NCI-H1048 (cell line): Measurements from ENCODE around the gene TKTL2.

Experiments used
- DNase-seq: peaks from one replicate; lab custom pipeline; 2025; lab: John Stamatoyannopoulos, UW

TKTL2 gene, protein sequence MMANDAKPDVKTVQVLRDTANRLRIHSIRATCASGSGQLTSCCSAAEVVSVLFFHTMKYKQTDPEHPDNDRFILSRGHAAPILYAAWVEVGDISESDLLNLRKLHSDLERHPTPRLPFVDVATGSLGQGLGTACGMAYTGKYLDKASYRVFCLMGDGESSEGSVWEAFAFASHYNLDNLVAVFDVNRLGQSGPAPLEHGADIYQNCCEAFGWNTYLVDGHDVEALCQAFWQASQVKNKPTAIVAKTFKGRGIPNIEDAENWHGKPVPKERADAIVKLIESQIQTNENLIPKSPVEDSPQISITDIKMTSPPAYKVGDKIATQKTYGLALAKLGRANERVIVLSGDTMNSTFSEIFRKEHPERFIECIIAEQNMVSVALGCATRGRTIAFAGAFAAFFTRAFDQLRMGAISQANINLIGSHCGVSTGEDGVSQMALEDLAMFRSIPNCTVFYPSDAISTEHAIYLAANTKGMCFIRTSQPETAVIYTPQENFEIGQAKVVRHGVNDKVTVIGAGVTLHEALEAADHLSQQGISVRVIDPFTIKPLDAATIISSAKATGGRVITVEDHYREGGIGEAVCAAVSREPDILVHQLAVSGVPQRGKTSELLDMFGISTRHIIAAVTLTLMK

DNA sequence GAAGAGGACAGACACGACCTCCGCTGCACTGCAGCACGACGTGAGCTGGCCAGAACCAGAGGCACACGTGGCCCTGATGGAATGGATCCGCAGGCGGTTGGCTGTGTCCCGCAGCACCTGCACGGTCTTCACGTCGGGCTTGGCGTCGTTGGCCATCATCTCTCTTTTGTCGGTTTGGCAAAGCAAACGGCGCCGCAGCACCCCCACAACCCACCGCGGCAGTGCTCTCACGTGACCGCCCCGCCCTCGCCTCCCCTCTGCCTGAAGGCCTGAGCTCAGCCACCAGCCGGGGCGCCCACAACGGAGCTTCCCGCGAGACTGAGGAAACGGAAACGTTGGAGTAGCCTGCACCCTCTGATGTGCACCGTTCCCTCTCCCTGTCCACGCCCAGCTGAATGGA, at the start of gene TKTL2:
Gene TKTL2 (minus strand): TSS at position 179 of the 400 bp plus-strand sequence. CDS start 20 bp downstream, at position 159.
- DNase-seq, result no peak

DNA sequence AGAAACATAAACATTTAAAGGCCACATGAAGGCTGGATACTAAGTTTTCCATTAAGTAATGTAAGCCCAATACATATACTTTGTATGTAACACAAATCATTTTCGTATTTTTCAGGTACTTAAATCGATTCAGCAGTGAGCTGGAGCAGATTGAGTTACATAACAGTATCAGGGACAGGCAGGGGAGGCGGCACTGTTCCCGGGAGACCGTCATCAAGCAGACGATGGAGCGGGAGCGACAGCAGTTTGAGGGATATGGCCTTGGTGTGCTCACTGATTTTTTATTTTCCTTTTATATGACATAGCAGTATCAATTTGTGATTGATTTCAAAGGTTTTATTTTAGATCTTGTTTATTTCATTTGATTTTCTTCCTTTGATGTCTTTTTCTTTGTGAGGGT, 41.6 kb upstream of the TKTL2 start:
- no peak for DNase-seq

DNA sequence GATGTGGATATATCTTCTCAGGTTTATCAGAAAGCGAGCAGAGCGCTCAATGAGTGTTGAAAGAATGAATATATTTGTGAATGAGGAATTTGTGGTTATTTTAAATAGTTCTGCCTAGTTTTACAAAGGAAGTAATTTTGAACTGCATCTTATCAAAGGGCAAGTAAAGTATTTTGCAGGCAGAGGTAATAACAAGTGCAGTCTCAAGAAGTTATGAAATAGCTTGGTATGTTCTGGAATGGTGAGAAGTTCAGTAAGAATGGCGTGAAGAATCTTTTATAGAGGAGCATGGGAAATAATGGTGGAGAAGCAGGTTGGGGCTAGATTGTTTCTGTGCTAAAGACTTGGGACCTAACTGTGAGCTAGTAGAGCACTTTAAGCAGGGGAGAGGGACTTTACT, 31.8 kb upstream of the TKTL2 start:
- DNase-seq, result no peak

DNA sequence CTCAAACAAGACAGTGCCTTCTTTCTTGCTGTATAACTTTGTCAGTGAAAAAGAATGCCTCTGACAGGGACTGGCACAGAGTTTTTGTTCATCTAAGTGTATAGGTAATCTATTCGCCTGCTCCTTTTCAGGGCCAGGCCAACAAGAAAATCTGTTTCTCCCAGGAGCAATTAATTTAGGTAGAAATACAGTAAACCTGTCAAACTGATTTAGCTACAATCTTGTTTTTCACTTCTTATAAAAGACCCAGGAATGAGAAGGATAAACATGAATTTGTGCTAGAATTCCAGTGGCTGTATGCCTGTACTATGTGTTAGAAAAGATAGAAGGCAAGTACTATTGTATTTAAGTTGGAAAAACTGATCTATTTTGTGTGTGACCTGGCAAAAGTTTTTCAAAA, 27.0 kb upstream of the TKTL2 start:
- no peak for DNase-seq

GRCh38 chr4:163495900-163496299, 22.3 kb upstream of the TKTL2 start:
- DNase-seq, result no peak

- DNase-seq, result peak; percentile 80
These were observed 21.0 kb upstream of the TKTL2 start, which contains the start of gene TMA16 for GRCh38 chr4:163494360-163495241. TMA16 (plus strand) TSS chr4:163494690; CDS start chr4:163494802, 112 bp downstream.

- DNase-seq, result no peak
These were observed 20.2 kb upstream of the TKTL2 start for GRCh38 chr4:163493643-163494359.

GRCh38 chr4:163492951-163493504, 19.5 kb upstream of the TKTL2 start:
- DNase-seq, result no peak

- DNase-seq, result no peak
These were observed 16.4 kb upstream of the TKTL2 start for GRCh38 chr4:163489929-163490328.

GRCh38 chr4:163486321-163486720, 12.8 kb upstream of the TKTL2 start:
- DNase-seq, result no peak

DNA sequence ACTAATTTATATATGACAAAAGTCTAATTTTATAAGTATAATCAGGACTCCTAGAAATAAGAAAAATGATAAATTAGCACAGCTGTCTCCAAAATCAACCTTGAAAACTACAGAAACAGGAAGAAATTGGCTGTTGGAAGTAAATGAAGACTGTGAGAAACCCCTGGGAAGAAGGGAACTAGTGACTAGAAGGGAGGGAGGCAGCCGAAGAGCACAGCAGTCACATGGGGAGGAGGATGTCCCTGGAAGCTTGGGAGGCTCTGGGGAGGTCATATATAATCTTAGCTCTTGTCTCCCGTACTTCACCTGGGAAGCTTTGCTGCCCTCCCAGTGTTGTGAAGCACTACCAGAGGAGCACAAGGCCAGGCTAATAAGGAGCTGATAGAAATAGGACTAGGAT, 12.0 kb upstream of the TKTL2 start:
- DNase-seq, result no peak

DNA sequence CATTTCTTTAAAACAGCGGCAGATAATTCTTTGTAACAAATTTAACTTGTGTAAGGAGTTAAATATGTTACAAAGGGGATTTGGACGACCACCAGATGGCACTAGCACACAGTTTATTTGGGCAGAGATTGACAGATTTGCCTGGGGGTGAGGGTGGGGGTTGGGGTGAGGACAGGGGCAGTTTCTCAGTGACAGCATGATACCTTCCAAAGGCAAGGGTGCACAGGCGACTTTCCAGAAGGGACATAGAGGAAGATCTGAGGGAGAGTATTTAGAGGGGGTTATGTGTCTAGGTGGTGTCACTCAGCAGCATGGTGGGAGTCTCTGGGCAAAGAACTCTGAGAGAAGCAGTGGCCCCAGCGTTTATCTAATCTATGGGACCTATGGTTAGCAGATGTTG, 11.4 kb upstream of the TKTL2 start:
- DNase-seq, result no peak

DNA sequence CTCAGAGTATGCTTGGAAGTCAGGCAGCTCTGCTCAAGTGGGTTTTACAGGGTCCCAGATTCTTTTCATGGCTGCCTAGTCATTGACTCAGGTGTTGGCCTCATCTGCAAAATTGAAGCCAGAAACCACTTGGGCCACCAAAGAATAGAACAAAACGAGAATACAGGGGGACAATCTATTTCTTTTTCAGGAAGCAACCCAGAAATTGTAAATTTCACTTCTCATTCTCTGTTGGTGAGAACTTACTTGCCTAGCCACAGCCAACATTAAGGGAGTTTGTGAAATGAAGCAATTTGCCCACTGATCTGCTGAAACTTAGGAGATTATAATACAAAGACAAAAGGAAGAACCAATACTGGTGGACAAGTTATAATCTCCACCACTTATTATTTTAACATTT, 8.6 kb upstream of the TKTL2 start:
- no peak for DNase-seq

DNA sequence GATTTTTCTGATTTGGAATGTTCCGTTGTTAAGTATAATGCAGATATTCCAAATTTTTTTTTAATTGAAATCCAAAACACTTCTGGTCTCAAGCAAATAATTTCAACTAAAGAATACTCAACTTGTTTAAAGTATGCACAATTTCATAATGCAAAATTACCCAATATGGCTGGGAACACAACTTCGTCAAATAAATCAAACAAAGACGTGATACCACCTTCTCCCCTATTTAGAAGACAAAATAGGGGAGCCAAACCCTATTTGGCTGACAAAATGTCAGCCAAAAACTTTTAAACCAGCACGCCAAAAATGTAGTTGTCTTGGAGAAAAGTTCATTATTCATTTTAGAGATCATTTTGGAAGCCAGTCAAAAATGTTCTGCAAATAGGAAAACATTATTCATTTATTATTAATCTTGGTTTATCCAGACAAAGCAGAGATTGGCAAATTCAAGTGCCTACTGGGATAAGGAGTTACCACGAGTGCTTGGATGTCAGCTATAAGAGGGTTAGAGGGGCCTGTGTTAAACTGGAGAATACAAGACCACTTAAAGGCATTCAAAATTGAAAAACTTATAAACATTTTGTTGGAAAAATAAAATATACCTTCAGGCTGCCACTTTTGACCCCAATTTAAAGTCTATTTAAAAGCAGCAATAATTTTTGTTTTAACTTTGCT, 3.3 kb upstream of the TKTL2 start:
- no peak for DNase-seq

- no peak for DNase-seq
These were observed 473 bp upstream of the TKTL2 start for GRCh38 chr4:163474027-163474426.

- DNase-seq, result no peak
These were observed 424 bp downstream of the TKTL2 start for GRCh38 chr4:163473130-163473529.

- no peak for DNase-seq
These were observed 3.2 kb downstream of the TKTL2 start for GRCh38 chr4:163470391-163470790.

DNA sequence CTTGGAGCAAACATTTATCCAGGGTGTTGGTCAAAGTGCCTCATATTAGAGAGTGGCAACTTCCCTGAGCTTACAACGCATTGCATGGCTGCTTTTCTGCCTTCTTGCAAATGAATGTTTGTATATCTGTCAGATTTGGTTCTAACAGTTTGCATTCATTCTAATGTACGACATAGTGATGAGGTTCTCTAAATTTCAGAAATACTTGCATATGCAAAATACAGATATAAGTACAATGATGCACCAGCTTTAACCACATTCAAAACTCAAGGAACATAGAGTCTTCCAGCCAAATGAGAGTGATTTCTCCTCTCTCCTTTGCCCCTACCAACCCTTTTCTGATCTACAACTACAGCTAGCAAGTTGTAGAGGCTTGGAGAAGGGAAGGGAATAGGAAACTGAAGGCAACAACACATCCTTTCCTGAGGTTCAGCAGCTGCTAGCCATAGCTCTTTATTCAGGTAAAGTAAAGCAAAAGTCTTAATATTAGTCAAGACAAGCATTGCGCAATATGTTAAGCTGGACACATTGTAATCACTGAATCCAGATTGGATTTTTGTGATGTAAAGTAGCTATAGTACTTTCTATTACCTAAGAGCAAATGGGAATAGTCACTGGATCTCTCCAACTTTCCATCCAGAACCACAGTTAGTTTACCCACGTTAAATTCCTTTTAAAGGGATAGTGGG, 6.3 kb downstream of the TKTL2 start:
- no peak for DNase-seq

- no peak for DNase-seq
These were observed 11.0 kb downstream of the TKTL2 start for GRCh38 chr4:163462556-163462955.

DNA sequence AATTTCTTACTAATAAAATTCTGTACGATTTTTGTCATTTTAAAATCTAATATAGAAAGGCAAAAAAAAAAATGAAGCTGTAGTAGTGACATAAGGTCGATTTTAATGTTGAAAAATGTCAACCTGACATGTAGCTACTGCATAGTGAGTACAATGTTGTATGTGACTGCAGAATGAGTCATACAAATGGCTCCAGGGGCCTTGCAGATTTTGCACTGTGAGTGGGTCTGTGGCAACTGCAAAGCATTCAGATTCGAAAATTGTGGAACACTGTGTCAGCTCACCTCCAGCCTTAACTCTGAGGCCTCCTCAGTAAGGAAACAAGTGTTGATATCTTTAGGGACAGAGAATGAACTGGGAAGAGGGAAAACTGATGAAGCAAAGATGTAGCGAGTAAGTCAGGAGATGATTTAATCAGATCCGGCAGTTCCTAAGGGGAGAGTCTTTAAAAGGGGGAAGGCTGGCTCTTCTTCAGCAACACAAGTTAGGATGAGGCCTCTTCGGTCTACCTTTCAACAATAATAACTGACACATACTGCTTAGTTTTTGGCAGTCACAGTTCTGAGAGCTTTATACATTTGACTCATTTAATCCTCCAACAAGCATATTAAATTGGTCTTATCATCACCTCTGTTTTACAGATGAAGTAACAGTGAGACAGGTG, 24.9 kb downstream of the TKTL2 start:
- DNase-seq, result no peak
